Activated naive CD8-positive, alpha-beta T cell treated with anti-CD3 and anti-CD28 coated beads, Interleukin-2, amount 50 U/mL, for 16 hours (primary cell): ENCODE data around the gene CD164L2.

Source experiments
- DNase-seq: peaks from one replicate; pipeline ENCODE4 v3.0.0-alpha.2; 2020; ENCODE audit warnings: low read depth, low spot score

CD164L2 gene

DNA sequence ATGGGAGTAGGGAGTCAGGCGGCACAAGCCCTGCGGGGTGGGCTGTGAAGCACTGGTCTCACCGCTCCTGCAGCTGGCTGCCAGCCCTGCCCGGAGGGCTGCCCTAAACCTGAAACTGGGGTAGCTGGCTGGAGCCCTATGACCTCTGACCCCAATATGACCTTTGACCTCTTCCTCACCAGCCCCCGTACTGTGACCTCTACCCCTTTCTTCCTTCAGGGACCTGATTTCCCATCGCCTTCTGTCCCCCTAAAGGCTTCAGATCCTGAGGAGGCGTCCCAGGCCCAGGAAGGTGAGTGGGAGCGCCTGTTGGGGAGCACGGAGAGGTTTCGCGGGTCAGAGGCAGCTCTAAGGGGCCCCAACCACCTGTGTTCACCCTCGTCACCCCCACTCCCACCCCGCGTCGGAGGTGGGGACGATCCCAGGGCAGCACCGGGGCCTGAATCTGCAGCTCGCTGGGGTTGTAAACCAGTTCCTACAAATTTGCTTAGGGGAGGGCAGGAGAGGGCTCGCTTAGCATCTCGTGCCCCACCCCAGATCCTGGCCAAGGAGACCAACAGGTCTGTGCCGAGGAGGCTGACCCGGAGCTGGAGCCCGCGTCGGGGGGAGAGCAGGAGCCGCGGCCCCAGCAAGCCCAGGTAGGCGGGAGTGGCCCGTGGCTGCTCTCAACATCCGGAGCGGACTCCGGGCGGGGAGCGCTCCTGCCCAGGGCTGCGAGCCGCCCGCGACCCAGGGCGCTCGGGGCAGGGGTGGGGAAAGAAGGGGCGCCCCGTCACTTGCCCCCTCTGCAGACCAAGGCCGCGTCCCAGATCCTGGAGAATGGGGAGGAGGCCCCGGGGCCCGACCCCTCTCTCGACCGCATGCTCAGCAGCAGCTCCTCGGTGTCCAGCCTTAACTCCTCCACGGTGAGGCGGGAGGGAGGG is 34.0 kb downstream of the CD164L2 start:
- DNase-seq = no peak

DNA sequence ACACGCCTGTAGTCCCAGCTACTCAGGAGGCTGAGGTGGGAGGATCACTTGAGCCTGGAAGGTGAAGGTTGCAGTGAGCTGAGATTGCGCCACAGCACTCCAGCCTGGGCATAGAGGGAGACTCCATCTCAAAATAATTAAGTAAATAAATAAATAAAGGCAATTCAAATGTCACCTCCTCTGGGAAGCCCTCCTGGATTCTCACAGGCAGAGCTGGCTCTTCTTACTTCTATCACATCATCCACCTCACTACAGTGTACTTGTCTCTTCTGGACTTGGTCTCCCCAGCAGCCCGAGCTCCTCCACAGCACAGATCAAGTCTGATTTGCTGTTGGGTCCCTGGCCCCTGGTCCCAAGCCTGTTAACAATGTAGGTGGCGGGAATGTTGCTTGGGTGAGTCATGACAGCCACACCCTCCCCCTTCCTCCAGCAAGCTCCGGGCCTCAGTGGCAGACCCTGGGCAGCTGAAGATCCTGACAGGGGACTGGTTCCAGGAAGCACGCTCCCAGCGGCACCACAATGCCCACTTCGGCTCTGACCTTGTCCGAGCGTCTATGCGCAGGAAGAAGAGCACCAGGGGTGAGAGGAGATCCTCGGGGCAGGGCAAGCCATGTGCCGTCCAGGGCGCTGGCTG is 36.0 kb downstream of the CD164L2 start:
- no peak for DNase-seq

DNA sequence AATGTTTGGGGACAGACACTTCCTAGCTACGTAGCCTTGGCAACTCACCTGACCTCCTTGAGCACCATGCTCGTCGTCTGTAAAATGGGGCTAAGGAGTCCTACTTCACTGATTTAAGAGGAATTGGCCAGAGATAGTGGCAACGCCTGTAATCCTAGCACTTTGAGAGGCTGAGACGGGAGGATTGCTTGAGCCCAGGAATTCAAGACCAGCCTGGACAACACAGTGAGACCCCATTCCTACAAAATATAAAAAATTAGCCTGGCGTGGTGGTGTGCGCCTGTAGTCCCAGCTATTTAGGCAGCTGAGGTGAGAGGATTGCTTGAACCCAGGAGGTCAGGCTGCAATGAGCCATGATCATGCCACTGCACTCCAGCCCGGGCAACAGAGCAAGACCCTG is 36.8 kb downstream of the CD164L2 start:
- DNase-seq = no peak

DNA sequence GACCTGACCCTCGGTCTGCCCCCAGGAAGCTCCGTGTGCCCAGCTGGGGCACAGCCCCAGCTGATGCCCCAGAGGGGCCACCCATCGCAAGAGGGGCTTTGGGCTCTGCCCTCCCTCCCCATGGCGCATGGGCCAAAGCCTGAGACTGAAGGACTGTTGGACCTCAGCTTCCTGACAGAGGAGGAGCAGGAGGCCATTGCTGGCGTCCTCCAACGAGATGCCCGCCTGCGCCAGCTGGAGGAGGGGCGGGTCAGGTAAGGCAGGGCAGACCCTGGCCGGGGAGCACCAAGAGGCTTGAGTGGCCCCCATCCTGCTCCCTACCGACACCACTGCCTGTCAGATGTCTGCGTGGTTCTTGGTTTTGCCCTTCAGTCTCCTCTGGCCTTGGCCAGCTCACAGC is 37.9 kb downstream of the CD164L2 start:
- DNase-seq = no peak

DNA sequence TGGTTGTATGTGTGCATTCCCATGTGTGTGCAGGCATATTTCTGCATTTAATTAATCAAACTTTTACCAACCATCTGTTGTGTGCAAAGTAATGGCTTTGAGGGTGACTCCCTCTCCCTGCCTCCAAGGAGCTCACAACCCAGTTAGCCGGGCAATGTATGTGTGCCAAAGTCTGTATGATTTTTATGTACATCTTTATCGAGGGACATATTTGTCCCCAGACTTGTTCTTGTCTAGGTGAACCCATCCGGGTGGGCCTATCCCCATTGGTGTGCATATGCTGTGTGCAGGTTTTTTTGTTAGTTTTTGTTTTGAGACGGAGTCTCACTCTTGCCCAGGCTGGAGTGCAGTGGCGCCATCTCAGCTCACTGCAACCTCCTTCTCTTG is 39.5 kb downstream of the CD164L2 start:
- DNase-seq = no peak

DNA sequence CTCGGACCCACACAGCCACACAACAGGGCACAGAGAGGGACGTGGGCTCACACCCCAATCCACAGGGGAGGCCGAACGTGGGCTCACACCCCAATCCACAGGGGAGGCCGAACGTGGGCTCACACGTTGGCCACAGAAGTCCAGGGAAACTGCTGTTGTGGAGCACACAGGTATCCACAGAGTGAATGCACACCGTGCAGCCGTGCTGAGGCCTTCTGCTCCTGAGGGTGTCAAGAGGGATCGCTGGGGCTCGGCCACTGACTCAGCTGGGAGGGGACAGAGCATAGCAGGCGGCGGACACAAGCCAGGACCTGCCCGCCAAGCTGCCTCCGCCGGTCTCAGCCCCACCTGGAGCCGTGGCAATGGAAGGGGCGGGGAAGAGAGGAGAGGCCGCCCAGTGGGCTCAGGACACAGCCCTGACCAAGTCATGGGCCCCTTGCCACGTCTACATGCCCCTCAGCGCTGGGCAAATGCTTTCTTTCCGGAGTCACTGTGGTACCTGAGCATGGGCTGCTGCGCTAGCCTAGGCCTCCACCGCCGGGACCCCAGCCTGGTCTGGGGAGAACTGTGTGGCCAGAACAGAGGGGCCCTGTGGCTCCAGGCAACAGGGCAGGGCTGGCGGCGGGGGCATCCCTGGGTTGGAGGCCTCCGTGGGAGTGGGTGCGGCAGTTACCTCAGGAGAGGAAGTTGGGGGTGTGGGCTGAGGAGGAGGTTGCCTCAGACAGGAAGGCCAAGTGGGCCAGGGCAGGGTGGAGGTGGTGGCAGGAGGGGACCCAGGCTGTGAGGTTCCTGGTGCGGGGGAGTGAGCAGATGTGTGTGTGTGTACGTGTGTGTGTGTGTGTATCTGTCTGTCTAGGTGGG is 40.1 kb downstream of the CD164L2 start:
- DNase-seq = peak; percentile 34

DNA sequence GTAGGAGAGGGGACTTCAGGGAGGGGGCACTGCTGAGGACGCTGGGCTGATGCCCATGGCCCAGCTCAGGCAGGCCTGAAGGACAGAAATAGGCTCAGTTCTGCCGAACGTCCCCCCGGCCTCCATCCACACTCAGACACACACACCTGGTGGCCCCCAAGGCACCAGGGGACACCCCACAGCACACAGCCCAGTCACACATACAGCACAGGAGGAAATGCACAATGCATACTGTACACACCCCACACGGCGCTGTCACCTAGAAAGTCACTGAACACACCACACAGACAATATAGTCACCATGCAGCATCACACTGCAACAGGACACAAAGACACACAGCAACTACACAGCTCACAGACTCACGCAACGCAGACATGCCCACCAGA is 40.7 kb downstream of the CD164L2 start:
- DNase-seq = no peak

DNA sequence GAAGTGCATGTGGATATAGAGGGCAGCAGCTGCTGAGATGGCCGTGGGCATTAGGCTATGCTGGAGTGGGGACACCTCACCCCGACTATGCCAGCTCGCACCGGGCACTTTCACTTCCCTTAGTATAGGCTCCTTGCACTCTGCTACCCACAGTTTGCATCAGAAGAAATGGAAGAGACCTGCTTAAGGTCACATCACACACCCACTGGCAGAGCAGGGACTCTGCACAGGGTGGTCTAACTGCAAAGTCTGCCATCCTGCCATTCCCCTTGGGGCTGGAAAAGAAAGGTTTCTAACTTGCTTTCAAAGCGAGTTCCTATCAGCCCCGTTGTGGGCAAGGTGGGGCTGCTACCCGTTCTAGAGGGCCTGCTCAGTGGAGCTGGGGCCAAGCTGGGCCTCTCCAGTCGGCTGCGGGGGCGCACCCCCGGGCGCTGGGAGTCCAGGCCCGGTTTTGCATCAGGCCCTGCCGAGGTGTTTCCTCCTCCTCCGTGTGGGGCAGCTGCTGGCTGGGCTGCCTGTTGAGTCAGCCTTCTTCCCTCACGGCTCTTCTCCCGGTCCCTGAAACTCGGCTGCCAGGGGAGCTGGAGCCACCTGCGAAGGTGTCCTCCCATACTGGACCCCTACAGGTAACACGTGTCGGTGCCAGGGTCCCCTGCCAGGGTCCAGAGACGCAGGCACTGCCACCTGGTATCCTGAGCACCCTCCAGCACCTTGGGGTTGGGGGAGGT is 41.4 kb downstream of the CD164L2 start, which contains the start of gene SYTL1:
TSS of gene SYTL1 (plus strand) at position 498 of the 728 bp plus-strand sequence. CDS start 3,313 bp downstream, outside the sequence.
- DNase-seq = no peak

DNA sequence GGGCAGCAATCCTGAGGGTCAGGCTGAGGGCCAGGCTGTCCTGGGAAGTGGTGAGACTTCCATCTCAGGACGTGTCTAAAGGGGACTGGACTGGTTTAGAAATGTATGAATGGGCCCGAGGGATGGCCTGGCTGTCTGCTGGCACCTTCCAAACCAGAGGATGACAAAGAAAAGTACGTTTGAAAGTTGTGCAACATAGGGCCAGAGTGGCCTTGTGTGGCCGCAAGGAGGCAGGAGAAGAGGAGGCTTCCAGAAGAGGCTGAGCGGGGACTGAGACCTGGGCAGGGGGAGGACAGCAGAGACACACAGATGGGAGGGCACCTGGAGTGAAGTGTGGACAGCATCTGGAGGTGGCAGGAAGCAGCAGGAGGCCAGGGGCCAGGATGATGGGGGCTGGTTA is 43.9 kb downstream of the CD164L2 start:
- DNase-seq = no peak

DNA sequence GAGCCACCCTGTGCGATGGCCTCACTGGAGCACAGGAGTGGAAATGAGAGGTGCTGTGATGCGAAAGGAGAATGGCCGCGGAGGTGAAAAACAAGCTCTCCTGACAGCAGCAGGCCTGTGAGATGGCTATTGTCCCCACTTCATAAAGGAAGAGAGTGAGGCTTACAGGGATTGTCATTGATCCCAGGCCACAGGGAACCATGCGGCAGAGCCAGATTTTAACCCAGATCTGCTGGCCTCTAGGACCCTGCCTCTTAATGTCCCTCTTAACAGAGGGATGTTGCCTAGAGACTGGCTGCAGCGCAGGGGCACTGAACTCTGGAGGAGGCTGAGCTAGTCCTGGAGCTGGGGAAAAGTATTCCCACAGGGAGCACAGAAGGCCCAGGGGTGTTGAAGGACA is 44.4 kb downstream of the CD164L2 start:
- no peak for DNase-seq

DNA sequence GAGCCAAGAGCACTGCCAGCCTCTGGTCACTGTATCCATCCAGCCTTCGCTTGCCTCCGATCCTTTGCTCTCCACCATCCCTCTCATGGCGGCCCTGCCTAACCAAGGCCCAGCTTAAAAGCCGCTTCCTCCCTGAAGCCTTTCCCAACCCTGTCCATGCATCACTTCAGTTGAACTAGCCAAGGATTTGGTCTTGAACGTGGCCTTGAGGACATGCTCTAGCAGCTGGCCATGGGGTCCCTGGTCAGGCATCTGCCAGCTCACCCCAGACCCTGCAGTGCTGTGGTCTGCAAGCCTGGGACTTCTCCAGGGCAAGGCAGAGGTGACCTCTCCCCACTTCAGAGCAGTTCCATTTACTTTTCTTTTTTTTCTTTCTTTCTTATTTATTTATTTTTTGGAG is 46.4 kb downstream of the CD164L2 start:
- no peak for DNase-seq

DNA sequence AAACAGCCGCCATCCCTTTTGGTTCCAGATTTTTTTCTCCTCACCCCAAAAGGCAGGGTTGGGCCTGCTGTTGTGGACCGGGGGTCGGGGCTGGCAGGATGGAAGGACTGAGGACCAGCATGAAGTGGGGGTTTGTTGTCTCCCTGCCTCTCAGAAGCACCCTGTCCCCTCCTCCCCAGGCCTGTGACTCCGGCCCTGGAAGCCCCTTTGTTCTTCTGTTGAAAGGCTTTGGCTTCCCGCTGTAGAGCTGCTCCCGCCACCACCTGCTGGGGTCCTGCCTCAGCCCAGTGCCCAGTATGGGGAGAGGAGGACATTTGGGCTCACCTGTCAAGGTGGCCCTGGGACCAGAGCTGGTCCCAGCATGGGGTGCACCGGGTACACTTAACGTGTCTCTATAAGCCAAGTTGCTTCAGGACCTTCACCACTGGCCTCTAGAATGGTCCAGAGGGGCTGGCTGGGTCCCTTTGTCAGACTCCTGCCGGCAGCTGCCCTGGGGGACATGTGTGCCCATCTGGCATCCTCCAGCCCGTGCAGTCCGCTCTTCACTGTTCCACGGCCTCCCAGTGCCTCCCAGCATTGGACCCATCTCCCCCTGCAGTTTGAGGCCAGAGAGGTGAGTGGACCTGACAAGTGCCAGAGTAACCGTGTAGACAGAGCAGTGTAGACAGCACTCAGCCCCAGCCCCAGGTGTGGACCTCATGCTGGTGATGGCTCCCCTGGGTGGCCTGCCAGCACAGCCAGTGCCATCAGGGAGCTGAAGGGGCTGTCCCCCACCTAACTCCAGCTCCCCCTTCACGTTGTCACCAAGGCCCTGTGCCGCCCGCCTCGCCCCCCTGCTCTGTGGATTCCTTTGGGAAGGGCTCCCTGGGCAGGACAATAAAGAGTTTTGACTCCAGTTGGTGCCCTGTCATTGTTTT is 47.4 kb downstream of the CD164L2 start:
- DNase-seq = no peak

DNA sequence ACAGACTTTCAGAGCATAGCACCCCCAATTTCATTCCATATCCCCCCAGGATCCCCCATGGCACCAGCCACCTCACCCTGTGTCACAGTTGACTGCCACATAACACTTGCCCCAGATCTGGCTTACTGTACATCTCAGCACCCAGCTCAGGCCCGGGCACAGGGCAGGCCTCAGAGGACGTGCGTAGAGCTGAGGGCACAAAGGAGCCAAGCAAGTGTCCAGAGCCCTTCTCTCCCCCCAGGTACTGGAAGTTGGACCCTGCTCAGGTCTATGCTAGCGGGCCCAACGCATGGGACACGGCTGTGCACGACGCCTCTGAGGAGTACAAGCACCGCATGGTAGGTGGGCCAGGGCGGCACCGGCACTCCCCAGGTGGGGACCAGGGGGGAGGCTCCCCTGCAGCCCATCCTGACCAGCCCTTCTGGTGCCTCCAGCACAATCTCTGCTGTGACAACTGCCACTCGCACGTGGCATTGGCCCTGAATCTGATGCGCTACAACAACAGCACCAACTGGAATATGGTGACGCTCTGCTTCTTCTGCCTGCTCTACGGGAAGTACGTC is 49.3 kb downstream of the CD164L2 start:
- no peak for DNase-seq

DNA sequence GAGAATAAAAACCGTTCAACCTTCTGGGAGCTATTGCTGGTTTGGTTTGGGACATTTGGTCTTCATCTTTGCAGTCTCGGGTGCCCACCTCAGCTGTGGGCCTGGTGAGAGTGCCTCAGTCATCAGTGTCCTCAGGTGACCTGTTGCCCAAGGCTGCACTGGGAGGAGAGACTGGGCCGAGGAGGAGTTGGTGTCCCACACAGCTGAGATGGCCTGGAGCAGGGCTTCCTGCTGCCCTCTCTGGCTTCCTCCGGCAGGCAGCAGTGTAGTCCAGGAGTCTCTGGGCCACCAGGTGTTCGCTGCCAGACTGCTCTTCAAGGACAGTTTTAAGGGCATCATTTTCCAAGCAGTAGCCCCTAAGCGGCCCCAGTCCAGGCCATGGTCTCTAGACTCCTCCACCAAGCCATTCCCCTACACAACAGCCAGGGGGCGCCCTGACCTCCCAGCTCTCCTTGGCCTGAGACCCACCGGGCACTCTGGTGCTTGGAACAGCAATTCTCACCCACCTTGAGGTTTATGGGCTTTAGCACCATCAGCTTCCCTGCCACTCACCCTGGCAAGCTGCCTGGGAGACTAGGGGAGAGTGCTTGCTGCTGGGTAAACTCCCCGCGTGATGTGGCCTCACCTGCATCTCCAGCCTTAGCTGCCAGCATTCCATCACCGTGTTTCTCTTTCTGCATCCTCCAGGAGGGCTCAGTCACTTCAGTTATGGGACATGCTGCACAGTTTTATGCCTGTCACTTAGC is 50.4 kb downstream of the CD164L2 start:
- DNase-seq = no peak

DNA sequence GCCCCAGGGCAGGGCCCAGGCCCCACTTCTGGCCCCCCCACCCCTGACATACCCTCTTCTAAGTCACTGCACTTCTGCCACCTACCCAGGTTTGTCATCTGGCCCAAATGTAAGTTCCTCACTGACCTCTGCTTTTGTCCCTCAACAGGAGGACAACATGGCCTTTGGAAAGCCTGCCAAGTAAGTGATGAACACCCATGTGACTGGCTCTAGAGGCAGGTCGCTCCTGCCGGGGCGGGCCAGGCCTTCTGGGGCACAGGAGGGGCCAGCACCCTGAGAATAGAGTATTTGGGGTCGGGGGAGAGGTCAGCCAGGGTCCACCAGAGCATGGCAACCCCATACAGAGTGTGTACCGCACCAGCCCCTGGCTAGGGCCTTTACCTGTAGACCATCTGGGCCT is 51.2 kb downstream of the CD164L2 start:
- no peak for DNase-seq

DNA sequence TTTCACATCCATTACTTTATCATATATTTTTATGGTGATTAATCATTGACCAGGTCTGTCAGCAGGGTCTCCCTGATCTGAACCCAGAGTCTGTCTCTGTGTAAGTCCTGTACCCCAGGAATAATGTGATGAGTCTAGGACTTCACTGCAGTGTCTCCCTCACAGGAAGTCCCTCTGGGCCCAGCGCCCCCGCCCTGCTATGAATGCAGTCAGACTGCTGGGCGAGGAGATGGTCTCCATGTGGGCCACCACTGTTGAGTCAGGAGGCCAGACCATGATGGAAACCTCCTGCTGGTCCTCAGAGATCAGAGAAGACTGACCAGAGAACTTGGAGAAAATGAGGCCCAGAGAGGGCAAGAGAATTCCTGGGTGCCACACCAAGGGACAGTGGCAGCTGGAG is 51.7 kb downstream of the CD164L2 start:
- no peak for DNase-seq

DNA sequence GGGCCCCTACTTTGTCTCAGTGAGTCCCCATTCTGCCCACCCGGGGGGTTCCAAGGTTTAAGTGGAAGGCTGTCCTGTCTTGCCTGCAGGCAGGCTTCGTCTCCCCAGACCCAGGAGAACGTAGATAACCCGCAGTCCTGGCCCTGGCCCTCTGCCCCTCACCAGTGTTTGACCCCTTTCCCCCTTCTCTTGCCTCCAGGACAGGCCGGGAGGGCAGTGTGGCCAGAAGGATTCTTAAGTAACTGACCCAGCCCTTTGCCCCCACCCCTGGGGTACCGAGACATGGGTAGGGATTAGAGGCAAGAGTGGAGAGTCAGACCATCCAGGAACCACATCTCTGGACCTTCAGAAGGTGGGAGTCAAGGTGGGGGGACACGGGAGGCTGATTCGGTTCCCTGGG is 52.3 kb downstream of the CD164L2 start:
- no peak for DNase-seq
